ENCODE results near the gene ANKS1B.

Gene ANKS1B

GRCh38 chr12:98828802-98829600, 1155.7 kb downstream of the ANKS1B start:
- DNase-seq (ENCODE audit: low read depth, low spot score), result no peak

- no peak for DNase-seq (ENCODE audit: low read depth, low spot score)
These were observed 1161.7 kb downstream of the ANKS1B start for GRCh38 chr12:98823012-98823411.

- DNase-seq (ENCODE audit: low read depth, low spot score), result peak; percentile 28
These were observed 1162.9 kb downstream of the ANKS1B start for GRCh38 chr12:98821866-98822265.

GRCh38 chr12:98821232-98821631, 1163.5 kb downstream of the ANKS1B start:
- no peak for DNase-seq (ENCODE audit: low read depth, low spot score)

- DNase-seq (ENCODE audit: low read depth, low spot score), result peak; percentile 49
These were observed 1164.8 kb downstream of the ANKS1B start for GRCh38 chr12:98819821-98820404.

GRCh38 chr12:98819071-98819470, 1165.7 kb downstream of the ANKS1B start:
- DNase-seq (ENCODE audit: low read depth, low spot score), result no peak

GRCh38 chr12:98818239-98818638, 1166.5 kb downstream of the ANKS1B start:
- no peak for DNase-seq (ENCODE audit: low read depth, low spot score)

- no peak for DNase-seq (ENCODE audit: low read depth, low spot score)
These were observed 1167.0 kb downstream of the ANKS1B start for GRCh38 chr12:98817742-98818141.

- DNase-seq (ENCODE audit: low read depth, low spot score), result no peak
These were observed 1168.0 kb downstream of the ANKS1B start for GRCh38 chr12:98816720-98817119.

- DNase-seq (ENCODE audit: low read depth, low spot score), result peak; percentile 55
These were observed 1170.5 kb downstream of the ANKS1B start for GRCh38 chr12:98814254-98814653.

GRCh38 chr12:98812225-98812624, 1172.5 kb downstream of the ANKS1B start:
- no peak for DNase-seq (ENCODE audit: low read depth, low spot score)

- no peak for DNase-seq (ENCODE audit: low read depth, low spot score)
These were observed 1176.4 kb downstream of the ANKS1B start for GRCh38 chr12:98808243-98808875.

GRCh38 chr12:98807187-98807586, 1177.5 kb downstream of the ANKS1B start:
- no peak for DNase-seq (ENCODE audit: low read depth, low spot score)

- DNase-seq (ENCODE audit: low read depth, low spot score), result no peak
These were observed 1181.1 kb downstream of the ANKS1B start for GRCh38 chr12:98803468-98804209.

GRCh38 chr12:98799822-98800221, 1184.9 kb downstream of the ANKS1B start:
- DNase-seq (ENCODE audit: low read depth, low spot score), result no peak

- no peak for DNase-seq (ENCODE audit: low read depth, low spot score)
These were observed 1185.5 kb downstream of the ANKS1B start for GRCh38 chr12:98799146-98799810.

GRCh38 chr12:98797200-98797599, 1187.5 kb downstream of the ANKS1B start:
- DNase-seq (ENCODE audit: low read depth, low spot score), result no peak

GRCh38 chr12:98796745-98797144, 1188.0 kb downstream of the ANKS1B start:
- no peak for DNase-seq (ENCODE audit: low read depth, low spot score)

- DNase-seq (ENCODE audit: low read depth, low spot score), result peak; percentile 8
These were observed 1191.6 kb downstream of the ANKS1B start for GRCh38 chr12:98793121-98793520.

GRCh38 chr12:98791406-98791805, 1193.3 kb downstream of the ANKS1B start:
- DNase-seq (ENCODE audit: low read depth, low spot score), result no peak

- DNase-seq (ENCODE audit: low read depth, low spot score), result no peak
These were observed 1196.3 kb downstream of the ANKS1B start for GRCh38 chr12:98788396-98788795.

GRCh38 chr12:98786653-98787052, 1198.1 kb downstream of the ANKS1B start:
- DNase-seq (ENCODE audit: low read depth, low spot score), result no peak
